ENCODE results near the gene EGR4.
A peak's percentile ranks its signal among the peaks of the same experiment; 100 is the strongest.

The EGR4 gene

GRCh38 chr2:73285159-73285739 lies 8.1 kb downstream of the EGR4 start:
- peak overlapping the region; percentile 42 for H2AFZ ChIP-seq (ENCODE audit: low read depth)
- H3K4me3 ChIP-seq (IDR thresholded peaks at IDR 0.05; ENCODE audit: insufficient read depth, low read depth, low read length), result no peak overlapping the region
- H3K4me1 ChIP-seq (ENCODE audit: low read depth, poor library complexity, severe bottlenecking), result peaks cover 15% of the 10 kb centered on the region
- no peaks in the 10 kb centered on the region for H3K27me3 ChIP-seq (ENCODE audit: insufficient read depth, low read depth)
- H3K4me2 ChIP-seq, result peak overlapping the region; percentile 39
- no peak for TF ChIP-seq CTCF (conservative IDR thresholded peaks at IDR 0.05; ENCODE audit: low read depth, low read length)
- peak overlapping the region; percentile 77 for H3K9ac ChIP-seq
- peaks cover 6% of the 10 kb centered on the region; the same call in 1 of the 2 replicates for H4K20me1 ChIP-seq (ENCODE audit: insufficient read depth)
- no peaks in the 10 kb centered on the region for H3K36me3 ChIP-seq (ENCODE audit: insufficient read depth)
- H3K27ac ChIP-seq, result peak overlapping the region; percentile 50
- peaks cover 38% of the 10 kb centered on the region for H3K79me2 ChIP-seq (ENCODE audit: insufficient read depth, low read depth)

- Histone ChIP-seq H3K27me3 (ENCODE audit: insufficient read depth, low read depth) (no peaks in the 10 kb centered on the region), H3K36me3 (ENCODE audit: insufficient read depth) (no peaks in the 10 kb centered on the region), H2AFZ (ENCODE audit: low read depth) (peak within 1 kb of the TSS; percentile 42), H3K4me1 (ENCODE audit: low read depth, poor library complexity, severe bottlenecking) (peaks cover 15% of the 10 kb centered on the region), H3K79me2 (ENCODE audit: insufficient read depth, low read depth) (peaks cover 42% of the 10 kb centered on the region), H3K9ac (peak within 1 kb of the TSS; percentile 77), H3K4me2 (peak within 1 kb of the TSS; percentile 85), H3K27ac (peak within 1 kb of the TSS; percentile 60), H3K4me3 (IDR thresholded peaks at IDR 0.05; ENCODE audit: insufficient read depth, low read depth, low read length) (peak within 1 kb of the TSS; percentile 80), H4K20me1 (ENCODE audit: insufficient read depth) (peaks cover 6% of the 10 kb centered on the region; the same call in 1 of the 2 replicates)
- no peak for TF ChIP-seq CTCF (conservative IDR thresholded peaks at IDR 0.05; ENCODE audit: low read depth, low read length)
These were observed 8.8 kb downstream of the EGR4 start, which contains the start of gene FBXO41 for GRCh38 chr2:73284296-73285158. TSS of gene FBXO41 (minus strand) at chr2:73284478. CDS start at chr2:73269630, 14,848 bp downstream.

GRCh38 chr2:73283545-73284295 lies 9.6 kb downstream of the EGR4 start:
- no peaks in the 10 kb centered on the region for H3K36me3 ChIP-seq (ENCODE audit: insufficient read depth)
- H4K20me1 ChIP-seq (ENCODE audit: insufficient read depth), result peaks cover 6% of the 10 kb centered on the region; the same call in 1 of the 2 replicates
- peaks cover 15% of the 10 kb centered on the region for H3K4me1 ChIP-seq (ENCODE audit: low read depth, poor library complexity, severe bottlenecking)
- no peak overlapping the region for H3K4me3 ChIP-seq (IDR thresholded peaks at IDR 0.05; ENCODE audit: insufficient read depth, low read depth, low read length)
- H3K27me3 ChIP-seq (ENCODE audit: insufficient read depth, low read depth), result no peaks in the 10 kb centered on the region
- peaks cover 50% of the 10 kb centered on the region for H3K79me2 ChIP-seq (ENCODE audit: insufficient read depth, low read depth)
- peak overlapping the region; percentile 60 for H3K27ac ChIP-seq
- peak overlapping the region; percentile 77 for H3K9ac ChIP-seq
- peak overlapping the region; percentile 85 for H3K4me2 ChIP-seq
- TF ChIP-seq CTCF (conservative IDR thresholded peaks at IDR 0.05; ENCODE audit: low read depth, low read length), result no peak
- peak overlapping the region; percentile 42 for H2AFZ ChIP-seq (ENCODE audit: low read depth)

GRCh38 chr2:73282924-73283544 lies 10.3 kb downstream of the EGR4 start:
- H3K27me3 ChIP-seq (ENCODE audit: insufficient read depth, low read depth), result no peaks in the 10 kb centered on the region
- peaks cover 57% of the 10 kb centered on the region for H3K79me2 ChIP-seq (ENCODE audit: insufficient read depth, low read depth)
- no peak overlapping the region for H3K4me3 ChIP-seq (IDR thresholded peaks at IDR 0.05; ENCODE audit: insufficient read depth, low read depth, low read length)
- H3K4me2 ChIP-seq, result peak overlapping the region; percentile 85
- H3K9ac ChIP-seq, result peak overlapping the region; percentile 77
- peaks cover 6% of the 10 kb centered on the region; the same call in 1 of the 2 replicates for H4K20me1 ChIP-seq (ENCODE audit: insufficient read depth)
- H3K36me3 ChIP-seq (ENCODE audit: insufficient read depth), result no peaks in the 10 kb centered on the region; the same call in 1 of the 2 replicates
- H2AFZ ChIP-seq (ENCODE audit: low read depth), result peak overlapping the region; percentile 42; the same call in 1 of the 2 replicates
- peaks cover 15% of the 10 kb centered on the region for H3K4me1 ChIP-seq (ENCODE audit: low read depth, poor library complexity, severe bottlenecking)
- TF ChIP-seq CTCF (conservative IDR thresholded peaks at IDR 0.05; ENCODE audit: low read depth, low read length), result no peak
- H3K27ac ChIP-seq, result peak overlapping the region; percentile 60; the same call in 1 of the 2 replicates
